Esophagus muscularis mucosa (tissue), 3 donors: ENCODE results near the gene UBE2B.

Source experiments
- EP300 ChIP-seq: sonication (generic); formaldehyde crosslinking; IDR thresholded peaks from one replicate; pipeline ENCODE4 v1.6.1; 2017; ENCODE audit warnings: antibody characterized with exemption
- TF ChIP-seq, protein P1 (sequence below), 3 experiments: fragments of 200-600 bp in 2 of 3; fragments of 450-650 bp in 1 of 3; sonication (generic) in 2 of 3; IDR thresholded peaks; one replicate each; pipeline ENCODE4 v1.5.1; 2017 to 2019; ENCODE audit warnings: antibody characterized with exemption in 3 of 3, mild to moderate bottlenecking in 2 of 3, moderate library complexity in 1 of 3

DNA sequence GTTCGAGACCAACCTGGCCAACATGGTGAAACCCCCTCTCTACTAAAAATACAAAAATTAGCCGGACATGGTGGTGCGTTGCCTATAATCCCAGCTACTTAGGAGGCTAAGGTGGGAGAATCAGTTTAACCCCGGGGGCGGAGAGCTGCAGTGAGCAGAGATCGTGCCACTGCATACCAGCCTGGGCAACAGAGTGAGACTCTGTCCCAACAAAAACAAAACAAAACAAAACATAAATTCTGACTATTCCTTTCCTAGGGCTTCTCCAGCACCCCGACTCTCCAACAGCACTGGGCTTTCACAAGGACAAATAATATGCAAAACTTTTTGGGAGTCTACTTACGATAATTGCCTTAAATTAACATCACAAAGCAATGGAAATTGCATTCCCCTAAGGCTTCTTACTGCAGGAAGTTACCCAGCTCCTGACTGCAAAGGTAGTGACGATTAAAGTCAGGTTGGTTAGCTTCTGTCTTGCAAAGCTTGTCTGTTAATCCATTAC lies 56.2 kb downstream of the UBE2B start:
- no peak for TF ChIP-seq EP300
- TF ChIP-seq, protein P1, sequence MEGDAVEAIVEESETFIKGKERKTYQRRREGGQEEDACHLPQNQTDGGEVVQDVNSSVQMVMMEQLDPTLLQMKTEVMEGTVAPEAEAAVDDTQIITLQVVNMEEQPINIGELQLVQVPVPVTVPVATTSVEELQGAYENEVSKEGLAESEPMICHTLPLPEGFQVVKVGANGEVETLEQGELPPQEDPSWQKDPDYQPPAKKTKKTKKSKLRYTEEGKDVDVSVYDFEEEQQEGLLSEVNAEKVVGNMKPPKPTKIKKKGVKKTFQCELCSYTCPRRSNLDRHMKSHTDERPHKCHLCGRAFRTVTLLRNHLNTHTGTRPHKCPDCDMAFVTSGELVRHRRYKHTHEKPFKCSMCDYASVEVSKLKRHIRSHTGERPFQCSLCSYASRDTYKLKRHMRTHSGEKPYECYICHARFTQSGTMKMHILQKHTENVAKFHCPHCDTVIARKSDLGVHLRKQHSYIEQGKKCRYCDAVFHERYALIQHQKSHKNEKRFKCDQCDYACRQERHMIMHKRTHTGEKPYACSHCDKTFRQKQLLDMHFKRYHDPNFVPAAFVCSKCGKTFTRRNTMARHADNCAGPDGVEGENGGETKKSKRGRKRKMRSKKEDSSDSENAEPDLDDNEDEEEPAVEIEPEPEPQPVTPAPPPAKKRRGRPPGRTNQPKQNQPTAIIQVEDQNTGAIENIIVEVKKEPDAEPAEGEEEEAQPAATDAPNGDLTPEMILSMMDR (IDR thresholded peaks at IDR 0.05): no peak
